T-helper 1 cell (primary cell): ENCODE data around the gene SLC22A7.
A peak's percentile ranks its signal among the peaks of the same experiment; 100 is the strongest.

Experiments used
- DNase-seq, 5 donors: peaks; one replicate each; pipeline ENCODE4 v3.0.0-alpha.2; 2012 to 2020

SLC22A7 gene

DNA sequence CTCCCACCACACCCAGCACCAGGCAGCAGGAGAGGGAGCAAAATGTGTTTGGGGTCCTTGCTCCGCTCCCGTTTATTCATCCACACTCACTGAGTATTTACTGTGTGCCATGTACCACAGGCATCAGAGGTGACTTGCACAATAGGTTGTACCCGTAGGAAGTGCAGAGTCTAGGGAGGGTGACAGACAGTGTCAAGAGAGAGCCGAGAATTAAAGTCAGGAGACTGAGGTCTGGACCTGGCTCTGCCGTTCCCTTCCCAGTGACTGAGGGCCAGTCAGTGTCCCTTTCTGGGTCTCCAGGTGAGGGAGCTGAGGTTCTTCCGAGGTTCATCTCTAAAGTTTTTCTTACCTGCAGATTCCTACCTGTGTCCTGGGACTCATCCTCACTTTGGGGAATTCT is 32.5 kb upstream of the SLC22A7 start:
- DNase-seq = no peak

DNA sequence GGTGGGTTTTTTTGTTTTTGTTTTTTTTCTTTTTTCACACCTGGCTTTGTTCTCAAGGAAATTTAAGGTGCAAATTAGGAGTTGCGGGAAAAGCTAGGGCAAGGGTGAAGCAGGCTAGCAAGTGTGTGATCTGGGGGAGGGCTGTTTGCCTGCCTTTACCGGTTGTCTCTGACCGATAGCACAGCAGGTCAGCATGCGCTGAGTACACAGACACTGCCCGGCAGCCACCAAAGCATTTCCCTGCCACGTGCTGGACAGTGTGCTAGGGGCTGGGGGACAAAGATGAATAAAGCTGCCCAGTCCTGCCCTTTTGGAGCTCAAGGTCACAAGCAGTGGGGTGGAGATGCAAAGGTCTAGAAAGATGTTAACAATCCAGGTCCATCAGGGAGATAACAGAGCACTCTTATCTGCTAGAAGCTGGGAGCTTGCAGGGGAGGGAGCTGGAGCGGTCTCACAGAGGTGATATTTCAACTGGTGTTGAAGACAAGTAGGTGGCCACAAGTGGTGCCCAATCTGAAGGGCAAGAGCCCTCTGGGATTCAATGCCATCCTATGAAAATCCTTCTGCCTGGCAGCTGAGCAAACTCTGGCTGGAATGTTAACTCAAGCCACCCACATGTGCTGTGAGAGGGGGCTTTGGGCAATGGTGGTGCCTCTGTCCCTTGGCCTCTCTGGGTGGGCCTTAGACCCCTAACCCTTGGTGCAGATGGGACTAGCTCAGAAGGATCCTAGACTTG is 30.3 kb upstream of the SLC22A7 start:
- DNase-seq = no peak

DNA sequence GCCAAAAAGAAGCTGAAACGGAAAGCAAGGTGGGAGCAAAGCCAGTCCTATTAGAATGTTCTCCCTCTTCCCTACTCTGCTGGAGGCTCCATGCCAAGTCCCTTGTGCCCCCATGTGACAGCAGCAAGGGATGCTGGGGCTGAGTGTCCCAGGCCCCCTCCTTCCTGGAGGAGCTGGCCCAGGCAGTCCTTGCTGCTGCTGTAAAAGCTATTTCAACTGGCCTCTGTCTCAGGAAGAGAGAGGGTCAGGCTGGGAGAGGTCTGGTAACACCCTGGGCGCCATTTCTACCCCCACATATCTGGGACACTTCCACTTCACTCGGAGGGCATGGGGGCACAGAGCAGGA is 29.7 kb upstream of the SLC22A7 start:
- no peak for DNase-seq

DNA sequence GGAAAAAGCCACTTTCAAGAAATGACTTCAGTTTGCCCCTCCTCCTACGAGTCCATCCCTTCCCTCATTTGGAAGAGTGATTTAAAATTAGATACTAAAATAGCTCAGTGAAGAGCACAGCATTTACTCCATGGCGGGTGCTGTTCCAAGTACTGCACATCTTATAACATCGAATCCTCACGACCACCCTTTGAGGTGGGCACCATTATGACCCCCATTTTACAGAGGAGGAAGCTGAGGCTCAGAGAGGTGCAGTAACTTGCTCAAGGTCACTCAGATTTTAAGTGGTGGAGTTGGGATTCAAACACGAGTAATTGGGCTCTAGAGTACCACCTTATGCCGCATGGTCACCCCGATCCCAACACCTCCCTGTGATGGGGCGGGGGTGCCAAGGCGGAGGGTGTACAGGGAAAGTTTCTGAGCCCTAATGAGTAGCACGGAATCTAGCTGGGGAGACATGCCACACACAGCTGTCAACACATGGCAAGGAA is 29.2 kb upstream of the SLC22A7 start:
- DNase-seq = no peak

DNA sequence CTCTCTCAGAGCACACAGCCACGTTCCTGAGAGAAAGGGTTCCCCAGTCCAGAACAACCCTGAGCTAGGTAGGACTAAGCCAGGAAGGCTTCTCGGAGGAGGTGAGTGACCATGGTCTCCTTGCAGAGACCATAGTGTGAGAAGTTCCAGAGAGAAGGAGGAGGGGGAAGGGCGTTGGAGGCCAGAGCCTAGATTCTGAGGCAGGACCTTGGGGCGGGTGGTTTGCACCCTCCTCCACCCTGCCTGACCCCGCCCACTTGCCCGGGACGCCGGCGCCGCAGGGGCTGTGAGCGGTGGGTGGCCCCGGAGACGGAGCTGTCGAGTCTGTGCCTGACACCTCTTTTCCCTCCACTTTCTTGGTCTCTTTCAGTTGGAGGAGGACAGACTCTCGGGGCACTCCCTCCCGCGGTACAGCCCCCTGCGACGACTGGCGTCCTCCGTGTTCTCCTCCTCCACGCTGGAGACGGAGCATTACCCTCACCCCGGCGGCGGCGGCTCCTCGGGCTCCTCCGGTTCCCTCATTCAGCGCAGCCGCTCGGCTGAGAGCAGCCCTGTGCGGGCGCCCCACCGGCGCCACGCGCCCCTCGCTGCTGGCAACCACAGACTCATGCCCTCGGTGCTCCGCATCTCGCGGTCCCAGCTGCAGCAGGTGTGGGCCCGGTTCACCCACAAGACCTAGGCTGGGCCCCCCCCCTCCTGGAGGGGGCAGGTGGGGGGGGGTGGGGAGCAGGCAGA is 28.6 kb upstream of the SLC22A7 start:
- DNase-seq = peak in 3 of 5 donors; percentile 18 to 32 (median 24)

DNA sequence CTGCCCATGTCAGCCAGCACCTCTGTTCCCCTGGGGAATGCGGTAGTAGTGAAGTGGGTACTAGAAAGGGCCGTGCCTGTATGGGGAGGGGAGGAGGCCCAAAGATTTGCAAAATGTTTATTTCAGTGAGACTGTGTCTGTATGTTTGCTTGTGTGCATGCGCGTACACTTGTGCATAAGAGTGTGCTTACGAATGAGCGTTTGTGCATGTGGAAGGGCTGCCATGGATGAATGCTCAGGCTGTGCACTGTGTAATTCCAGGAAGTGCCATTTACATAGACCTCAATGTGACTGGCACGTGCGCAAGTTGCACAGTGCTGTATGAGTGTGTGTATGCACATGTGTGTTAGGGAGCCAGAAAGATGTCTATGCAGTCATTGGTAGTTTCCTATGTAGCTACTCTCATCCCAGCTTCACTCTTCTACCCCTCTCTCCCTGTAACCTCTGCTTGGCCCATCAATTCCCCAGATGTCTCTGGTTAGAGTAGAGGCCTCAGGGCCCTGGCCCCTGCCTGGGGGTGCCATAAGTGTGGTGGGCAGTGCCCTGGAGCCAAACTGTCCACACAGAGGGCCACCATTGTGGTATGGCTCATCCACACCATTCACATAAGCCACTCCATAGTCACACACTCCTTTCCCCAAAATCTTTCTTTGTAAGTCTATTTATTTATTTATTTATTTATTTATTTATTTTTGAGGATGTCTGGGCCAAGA is 26.8 kb upstream of the SLC22A7 start:
- no peak for DNase-seq

DNA sequence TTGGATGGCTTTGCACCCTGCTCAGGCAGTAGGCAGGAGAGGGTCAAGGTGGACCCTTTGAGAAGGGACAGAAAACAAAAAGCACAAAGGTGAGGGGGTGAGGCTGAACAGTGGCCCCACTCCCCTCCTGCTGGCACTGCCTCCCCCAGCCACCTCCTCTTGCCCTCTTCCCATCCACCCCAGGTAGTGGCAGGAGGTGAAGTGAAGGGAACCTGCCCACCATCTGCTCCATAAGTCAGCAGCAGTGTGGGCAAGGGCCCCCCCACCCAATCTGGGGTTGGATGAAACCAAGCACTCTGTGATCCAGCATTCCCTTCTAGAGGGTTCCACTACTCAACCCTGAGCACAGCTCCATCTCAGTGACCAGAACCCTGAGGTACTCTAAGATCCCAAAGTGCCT is 26.1 kb upstream of the SLC22A7 start:
- no peak for DNase-seq

DNA sequence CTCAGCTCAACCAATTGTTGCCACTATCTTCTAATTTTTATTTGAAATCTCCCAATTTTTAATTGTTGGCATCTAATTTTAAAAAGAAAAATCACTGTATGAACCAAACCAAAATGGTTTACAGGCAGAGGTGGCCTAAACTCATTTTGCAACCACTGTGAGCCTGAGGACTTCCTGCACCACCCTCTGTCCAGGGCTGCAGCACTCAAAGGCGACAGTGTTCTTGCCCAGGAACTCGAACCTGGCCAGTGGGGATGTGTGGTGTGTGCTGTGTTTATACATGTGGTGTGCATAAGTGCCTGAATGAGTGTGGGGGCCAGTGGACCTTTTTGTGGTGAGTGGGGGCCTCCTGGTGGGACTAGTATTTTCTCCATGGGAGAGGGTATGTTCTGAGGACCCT is 24.4 kb upstream of the SLC22A7 start:
- no peak for DNase-seq

DNA sequence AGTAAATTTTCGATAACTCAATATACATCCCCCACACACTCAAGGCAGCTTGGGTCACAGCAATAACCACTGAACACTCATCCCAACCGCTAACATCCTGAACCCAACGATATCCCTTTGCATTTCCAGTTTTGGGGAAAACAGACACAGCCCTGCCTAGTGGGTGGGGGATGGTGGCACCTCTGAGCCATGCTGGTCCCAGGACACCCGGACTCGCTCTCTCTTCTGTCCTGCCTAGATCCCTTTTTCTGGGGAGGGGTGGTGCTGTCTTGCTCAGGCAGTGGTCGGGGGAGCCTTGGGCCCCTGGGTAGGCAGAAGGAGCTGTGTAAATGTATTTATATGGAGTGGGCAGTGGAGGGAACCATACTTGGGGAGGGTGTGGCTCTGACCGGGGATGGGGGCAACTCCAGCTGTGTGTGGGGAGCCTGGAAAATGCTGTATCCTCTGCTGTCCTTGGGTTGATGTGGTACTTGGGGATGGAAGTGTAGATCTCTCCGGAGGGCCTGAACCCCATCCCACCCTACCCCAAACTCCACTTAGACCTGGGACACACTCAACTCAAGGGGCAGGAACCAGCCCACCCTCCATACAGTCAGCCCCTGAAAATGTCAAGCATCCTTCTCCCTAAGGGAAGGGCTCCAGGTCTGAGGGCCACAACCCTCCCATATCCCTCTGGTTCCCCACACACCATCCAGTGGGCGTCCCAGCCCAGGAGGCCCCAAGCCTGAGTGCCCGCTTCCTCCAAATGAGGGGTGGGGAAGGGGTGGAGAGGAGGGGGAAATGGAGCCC is 23.7 kb upstream of the SLC22A7 start:
- DNase-seq = no peak

DNA sequence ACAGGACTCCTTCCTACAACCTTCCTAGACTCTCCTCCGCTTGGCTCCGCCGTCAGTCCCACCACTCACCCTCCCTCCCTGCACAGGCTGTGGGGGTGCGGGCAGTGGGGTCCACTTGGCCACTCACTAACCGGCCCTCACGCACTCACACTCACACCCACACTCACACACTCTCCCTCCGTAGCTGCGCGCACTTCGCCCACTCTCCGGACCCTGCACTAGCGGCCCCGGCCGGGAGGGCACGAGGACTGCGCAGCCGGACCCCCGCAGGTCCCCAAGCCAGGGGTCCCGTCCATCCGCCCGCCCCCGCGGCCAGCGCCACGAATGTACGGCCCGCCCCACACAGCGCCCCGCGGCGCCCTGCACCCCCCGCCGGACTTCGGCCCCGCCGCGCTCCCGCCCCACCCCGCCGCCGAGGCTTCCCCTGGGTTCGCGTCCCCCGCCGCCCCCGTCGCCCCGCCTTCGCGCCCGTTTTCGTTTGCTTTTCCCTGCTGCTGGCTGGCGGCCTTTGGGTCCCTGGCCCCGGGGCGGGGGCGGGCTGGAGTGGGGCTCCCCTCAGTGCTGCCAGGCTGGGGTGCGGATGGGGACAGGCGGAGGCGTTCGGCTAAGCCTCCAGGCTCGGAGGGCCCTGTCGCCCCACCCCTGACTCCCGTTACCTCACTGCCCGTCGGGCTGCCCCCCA is 23.0 kb upstream of the SLC22A7 start:
- DNase-seq = peak in 1 of 5 donors; percentile 20

DNA sequence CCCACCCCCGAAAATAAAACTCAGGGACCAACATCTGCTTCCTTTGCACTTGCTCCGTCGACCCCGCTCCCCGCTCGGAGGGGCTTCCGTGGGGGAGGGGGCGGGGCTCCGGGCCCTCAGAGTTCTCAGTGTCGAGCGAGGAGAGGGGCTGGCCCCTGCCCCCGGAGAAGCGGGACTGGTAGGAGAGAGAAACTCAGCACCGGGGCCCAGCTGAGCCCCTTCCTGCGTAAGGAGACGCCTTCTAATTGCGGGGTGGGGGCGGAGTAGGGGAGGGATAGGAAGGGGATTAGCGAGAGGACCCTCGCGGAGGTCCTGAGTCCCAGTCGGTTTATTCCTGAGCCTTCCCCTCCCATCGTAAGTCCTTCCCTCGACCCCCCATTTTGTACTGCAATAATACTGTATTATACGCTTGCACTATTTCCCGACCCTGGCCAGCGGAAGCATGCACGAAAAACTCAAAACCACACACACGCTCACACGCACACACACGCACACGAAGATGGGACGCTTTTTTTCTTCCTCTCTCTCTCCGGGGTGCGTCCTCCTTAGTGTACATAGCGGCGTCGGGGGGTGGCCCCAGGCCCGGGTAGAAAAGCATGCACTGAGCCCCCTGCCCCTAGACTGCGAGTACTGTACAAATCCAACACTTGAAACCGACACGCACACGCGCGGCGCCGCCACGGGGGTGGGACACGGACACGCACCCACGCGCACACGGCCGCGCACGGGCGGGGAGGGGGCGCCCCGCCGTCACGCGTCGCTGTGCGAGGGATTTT is 22.1 kb upstream of the SLC22A7 start:
- DNase-seq = peak in 2 of 5 donors; percentile 24 to 60

DNA sequence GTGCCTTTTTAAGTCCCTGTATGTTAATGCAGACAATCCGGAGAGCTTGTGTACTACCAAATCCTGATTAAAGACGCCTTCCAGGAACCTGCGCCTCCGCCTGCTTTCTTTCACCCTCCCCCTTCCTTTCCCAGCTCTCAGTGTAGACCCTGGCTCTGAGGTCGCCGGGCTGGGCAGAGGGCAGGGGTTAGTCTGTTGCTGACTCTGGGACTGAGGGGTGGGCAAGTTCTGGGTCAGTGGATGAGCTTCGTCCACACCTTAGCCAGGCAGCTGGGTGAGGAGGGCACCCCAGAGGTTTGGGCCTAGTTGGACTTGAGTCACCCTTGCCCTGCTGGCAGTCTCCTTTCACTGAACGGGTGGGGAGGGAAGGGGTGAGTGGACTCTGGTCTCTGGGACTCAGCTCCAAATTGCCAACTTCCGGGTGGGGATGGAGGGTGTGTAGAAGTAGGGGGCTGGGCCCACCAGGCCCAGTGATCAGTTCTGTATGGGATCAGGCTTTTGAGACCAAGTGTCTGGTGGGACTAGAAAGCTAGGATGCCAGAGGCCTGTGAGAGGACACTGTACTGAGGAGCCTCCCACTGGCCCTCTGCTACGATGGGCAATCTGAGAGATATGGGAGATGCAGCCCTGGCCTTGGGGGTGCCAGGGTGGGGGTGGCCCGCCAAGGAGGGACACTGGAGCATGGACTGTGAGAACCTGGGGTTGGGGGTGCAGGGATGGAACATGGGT is 21.3 kb upstream of the SLC22A7 start:
- no peak for DNase-seq

DNA sequence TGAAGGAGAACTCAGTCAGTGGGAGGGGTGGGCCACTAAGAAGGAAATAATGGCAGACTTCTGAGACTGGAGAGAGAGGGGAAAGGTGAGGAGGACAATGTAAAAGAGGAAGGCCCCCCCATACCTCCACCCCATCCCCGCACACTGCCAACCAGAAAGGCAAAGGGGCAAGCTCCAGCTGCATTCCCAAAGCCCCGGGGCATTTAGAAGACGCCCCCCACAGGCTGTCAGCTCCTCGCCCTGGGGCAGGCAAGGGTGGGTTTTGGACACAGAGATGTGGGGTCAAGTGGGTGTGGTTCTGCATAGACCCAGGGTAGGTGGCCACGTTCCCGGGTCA is 20.8 kb upstream of the SLC22A7 start:
- DNase-seq = no peak

DNA sequence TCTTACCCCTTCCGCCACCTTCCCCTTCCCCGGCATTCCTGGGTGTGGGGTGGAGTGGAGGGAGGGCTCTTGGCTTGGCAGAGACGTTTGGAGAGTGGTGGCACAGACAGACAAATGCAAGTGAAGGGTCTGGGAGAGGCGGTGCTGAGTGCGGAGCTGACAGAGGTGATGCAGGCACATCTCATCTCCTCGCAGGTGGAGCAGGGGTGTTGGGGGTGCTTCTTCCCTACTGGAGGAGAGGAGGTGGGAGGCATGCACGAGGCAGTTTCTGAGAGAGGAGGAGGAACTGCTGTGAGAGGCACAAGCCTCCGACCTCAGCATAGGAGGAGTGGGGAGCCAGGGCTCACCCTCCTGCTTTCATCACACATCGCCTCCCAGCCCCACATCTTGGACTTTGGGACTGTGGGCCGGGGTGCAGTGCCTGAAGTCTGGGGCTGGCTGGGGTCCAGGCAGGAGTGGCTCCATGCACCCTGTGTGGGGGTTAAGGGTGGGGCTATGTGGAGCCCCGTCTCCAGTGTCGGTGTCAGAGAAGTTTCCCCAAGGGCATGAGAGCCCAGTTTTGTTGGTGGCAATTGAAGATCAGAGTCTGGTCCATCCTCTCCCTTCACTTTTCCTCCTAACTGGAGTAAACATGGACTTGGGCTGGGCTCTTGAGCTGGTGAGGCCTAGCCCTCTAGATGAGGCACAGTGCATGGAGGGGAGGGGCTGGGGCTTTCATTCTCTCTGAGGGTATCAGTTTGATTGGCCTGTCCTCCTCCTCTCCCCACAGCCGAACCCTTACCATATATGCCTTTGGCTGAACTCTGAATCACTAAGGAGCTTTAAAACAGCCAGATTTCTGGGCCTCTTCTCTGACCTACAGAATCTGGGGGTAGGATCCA is 20.2 kb upstream of the SLC22A7 start:
- DNase-seq = no peak

DNA sequence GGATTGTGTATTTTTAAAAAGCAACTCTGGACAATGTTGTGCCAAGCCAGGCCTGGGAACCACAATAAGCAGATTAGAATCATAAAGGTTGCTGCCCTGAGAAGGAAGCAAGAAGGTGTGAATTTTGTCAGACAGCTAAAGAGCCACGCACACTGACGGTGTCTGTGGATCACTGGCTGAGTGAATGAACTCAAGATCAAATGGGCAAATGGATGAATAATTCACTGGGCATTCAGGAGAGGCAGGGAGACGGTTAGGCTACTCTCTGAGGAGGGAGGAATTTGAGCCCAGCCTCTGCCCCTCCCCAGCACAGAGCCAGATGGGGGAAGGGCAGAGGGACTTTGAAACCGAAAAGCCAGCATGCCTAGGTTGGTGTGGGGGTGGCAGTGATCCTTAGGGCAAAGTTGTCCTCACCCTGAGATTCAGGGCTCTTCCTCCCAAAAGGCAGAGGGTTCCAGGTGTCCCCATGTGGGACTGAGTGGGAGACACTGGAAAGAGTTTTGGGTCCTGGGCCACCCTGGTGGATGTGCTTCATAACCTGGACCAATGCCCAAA is 19.5 kb upstream of the SLC22A7 start:
- DNase-seq = no peak

DNA sequence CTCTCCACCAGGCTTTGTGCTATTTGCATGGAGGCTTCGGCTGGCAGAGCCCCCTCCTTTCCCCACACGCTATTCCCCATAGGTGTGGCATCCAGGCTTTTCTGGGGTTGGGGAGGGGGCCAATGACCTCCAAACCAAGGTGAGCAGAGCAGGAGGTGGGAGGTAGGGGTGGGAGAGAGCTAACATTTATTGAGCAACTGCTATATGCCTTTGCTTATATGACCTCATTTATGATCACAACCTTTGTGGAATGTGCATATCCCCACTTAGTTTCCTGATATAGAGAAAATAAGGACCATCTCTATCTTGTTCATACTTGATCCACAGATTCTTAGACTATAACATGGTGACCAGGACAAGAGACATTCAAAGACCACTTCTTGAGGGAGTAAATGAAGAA is 17.8 kb upstream of the SLC22A7 start:
- no peak for DNase-seq

DNA sequence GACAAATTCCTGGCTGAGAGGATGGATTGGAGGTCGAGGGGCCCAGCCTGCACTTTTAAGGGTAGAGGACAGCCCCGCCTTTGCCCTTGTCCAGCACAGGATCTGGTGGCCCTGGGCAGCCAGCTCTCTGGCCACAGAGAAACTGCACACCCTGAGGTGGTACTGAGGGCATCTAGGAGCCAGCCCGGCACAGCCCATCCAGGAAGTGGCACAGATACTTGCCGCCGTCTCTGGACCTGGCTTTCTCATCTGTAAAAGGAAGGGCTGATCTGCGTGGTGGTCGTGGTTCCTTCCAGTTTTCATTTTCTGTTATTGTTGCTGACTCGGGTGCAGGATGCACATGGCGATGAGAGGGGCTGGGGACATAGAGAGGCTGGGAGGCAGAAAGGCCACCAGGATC is 16.0 kb upstream of the SLC22A7 start:
- DNase-seq = no peak

DNA sequence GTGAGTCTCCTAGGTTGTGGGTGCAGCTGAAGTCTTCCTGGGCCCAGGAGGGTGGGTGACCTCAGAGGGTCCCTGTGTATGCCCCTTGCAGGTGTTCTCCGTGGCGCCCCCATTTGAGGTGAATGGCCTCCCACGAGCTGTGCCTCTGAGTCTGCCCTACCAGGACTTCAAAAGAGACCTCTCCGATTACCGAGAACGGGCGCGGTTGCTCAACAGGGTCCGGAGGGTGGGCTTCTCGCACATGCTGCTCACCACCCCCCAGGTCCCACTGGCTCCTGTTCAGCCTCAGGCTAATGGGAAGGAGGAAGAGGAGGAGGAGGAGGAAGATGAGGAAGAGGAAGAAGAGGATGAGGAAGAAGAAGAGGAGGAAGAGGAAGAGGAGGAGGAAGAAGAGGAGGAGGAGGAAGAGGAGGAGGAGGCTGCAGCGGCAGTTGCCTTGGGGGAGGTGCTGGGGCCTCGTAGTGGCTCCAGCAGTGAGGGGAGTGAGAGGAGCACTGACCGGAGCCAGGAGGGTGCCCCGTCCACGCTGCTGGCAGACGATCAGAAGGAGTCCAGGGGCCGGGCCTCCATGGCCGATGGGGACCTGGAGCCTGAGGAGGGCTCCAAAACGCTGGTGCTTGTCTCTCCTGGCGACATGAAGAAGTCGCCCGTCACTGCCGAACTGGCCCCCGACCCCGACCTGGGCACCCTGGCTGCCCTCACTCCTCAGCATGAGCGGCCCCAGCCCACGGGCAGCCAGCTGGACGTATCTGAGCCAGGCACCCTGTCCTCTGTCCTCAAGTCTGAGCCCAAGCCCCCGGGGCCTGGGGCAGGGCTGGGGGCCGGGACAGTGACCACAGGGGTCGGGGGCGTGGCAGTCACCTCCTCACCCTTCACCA is 15.2 kb upstream of the SLC22A7 start:
- no peak for DNase-seq

DNA sequence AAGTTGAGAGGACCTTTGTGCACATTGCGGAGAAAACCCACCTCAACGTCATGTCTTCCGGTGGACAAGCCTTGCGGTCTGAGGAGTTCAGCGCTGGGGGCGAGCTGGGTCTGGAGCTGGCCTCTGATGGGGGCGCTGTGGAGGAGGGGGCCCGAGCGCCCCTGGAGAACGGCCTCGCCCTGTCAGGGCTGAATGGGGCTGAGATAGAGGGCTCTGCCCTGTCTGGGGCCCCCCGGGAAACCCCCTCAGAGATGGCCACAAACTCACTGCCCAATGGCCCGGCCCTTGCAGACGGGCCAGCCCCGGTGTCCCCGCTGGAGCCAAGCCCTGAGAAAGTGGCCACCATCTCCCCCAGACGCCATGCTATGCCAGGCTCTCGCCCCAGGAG is 14.6 kb upstream of the SLC22A7 start:
- no peak for DNase-seq
